Type B pancreatic cell (in vitro differentiated cells): ENCODE data around the gene KERA. TPM values are rescaled to one million over a fixed set of nuclear protein-coding genes. Genes with fewer than 3 reads are reported as not detected.

ENCODE experiments used
- DNase-seq: peaks from one replicate; pipeline ENCODE4 v3.0.0; 2021; ENCODE audit warnings: mixed read lengths; ENCODE audit not compliant: unreplicated experiment; ENCODE audit errors: extremely low spot score
- H3K27ac Mint-ChIP-seq: 2 replicates; pipeline ENCODE4 v1.8.0; 2021; ENCODE audit warnings: mild to moderate bottlenecking, mixed read lengths
- H3K27me3 Mint-ChIP-seq: 2 replicates; pipeline ENCODE4 v1.8.0; 2021; ENCODE audit warnings: mixed read lengths
- H3K36me3 Mint-ChIP-seq: 2 replicates; pipeline ENCODE4 v1.8.0; 2021; ENCODE audit warnings: mixed read lengths
- H3K4me1 Mint-ChIP-seq: one replicate; pipeline ENCODE4 v1.8.0; 2021; ENCODE audit warnings: mixed read lengths; ENCODE audit not compliant: unreplicated experiment
- H3K4me3 Mint-ChIP-seq: 2 replicates; pipeline ENCODE4 v1.8.0; 2021; ENCODE audit warnings: mild to moderate bottlenecking, mixed read lengths
- H3K9me3 Mint-ChIP-seq: 2 replicates; pipeline ENCODE4 v1.8.0; 2021; ENCODE audit warnings: mixed read lengths
- total RNA-seq: library from RNA; stranded (reverse); gene quantifications from 2 replicates; pipeline ENCODE4 v1.2.1, GENCODE V29; 2021; ENCODE audit warnings: low replicate concordance
- TF ChIP-seq, protein P1 (sequence below): fragments of 200-600 bp; sonication (generic); conservative IDR thresholded peaks from 2 replicates; pipeline ENCODE4 v1.5.0; 2021; ENCODE audit warnings: antibody characterized with exemption, mild to moderate bottlenecking

Gene KERA
- total RNA-seq, 1 donor from 2014 or later, result 0.17 TPM

DNA sequence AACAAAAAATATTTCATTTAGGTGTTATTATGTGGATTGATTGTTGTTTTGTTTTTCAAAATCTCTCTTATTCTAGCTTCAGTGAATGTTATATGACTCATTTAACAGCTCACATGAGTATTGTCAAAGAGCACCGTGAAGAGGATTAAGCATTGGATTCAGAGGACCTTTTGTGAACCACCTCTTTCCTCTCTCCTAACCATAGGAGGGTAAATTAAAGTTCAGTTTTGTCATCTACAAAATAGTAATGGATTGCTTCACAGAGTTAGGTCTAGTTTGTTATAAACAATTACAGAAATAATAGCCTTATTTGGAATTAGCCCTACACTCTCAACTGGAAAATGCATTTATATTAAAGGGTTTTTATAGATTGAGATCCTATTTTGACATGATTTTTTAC lies 962 bp upstream of the KERA start:
- Mint-ChIP-seq H3K27me3 (no peaks in the 10 kb centered on the region), H3K9me3 (peaks cover 8% of the 10 kb centered on the region), H3K36me3 (no peaks in the 10 kb centered on the region), H3K4me1 (peaks cover 11% of the 10 kb centered on the region), H3K27ac (no peak overlapping the region), H3K4me3 (no peak overlapping the region)
- DNase-seq, result no peak
- TF ChIP-seq, protein P1, sequence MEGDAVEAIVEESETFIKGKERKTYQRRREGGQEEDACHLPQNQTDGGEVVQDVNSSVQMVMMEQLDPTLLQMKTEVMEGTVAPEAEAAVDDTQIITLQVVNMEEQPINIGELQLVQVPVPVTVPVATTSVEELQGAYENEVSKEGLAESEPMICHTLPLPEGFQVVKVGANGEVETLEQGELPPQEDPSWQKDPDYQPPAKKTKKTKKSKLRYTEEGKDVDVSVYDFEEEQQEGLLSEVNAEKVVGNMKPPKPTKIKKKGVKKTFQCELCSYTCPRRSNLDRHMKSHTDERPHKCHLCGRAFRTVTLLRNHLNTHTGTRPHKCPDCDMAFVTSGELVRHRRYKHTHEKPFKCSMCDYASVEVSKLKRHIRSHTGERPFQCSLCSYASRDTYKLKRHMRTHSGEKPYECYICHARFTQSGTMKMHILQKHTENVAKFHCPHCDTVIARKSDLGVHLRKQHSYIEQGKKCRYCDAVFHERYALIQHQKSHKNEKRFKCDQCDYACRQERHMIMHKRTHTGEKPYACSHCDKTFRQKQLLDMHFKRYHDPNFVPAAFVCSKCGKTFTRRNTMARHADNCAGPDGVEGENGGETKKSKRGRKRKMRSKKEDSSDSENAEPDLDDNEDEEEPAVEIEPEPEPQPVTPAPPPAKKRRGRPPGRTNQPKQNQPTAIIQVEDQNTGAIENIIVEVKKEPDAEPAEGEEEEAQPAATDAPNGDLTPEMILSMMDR, result no peak

DNA sequence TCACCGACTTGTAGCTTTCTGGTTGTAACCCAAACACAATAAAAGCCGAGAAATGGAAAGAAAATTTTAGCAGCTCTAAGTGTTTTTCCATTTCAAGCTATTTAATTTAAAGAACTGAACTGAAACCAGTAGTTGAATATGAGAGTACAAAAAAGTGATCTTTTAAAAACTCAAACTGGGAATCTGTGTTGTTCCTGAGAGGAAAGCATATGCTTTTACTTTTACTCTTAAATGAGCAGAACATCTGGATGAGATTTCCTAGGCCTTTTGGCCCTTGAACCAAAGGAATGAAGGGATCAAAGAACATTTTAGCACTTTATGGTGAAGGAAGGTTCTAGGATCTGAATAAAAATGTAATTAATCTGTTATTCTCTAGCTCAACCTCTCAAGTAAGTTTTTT lies 1.3 kb downstream of the KERA start:
- DNase-seq, result no peak
- TF ChIP-seq, protein P1, result no peak
- Mint-ChIP-seq H3K36me3 (no peaks in the 10 kb centered on the region), H3K4me1 (peaks cover 11% of the 10 kb centered on the region), H3K27me3 (no peaks in the 10 kb centered on the region), H3K27ac (no peak overlapping the region), H3K9me3 (peaks cover 8% of the 10 kb centered on the region), H3K4me3 (no peak overlapping the region)

DNA sequence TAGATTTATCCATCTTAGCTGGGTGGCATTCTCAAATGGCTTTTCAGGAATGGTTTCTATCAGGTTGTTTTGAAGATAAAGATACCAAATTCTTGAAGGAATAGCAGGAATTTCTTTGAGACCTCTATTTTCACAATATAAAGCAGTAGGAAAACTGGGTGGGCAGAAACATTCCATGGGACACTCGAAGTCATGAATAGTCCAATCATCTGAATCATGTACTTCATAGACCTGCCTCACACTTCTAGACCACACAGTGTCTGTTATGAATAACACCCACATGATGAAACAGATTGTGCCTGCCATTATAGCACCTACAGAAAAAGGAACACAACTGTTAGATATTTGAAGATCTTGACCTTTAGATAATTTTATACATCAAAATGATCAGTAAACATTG lies 1.8 kb downstream of the KERA start:
- H3K27ac Mint-ChIP-seq, result no peak overlapping the region
- TF ChIP-seq, protein P1, result no peak
- DNase-seq, result no peak
- no peaks in the 10 kb centered on the region for H3K36me3 Mint-ChIP-seq
- peaks cover 11% of the 10 kb centered on the region for H3K4me1 Mint-ChIP-seq
- H3K9me3 Mint-ChIP-seq, result peaks cover 8% of the 10 kb centered on the region
- H3K4me3 Mint-ChIP-seq, result no peak overlapping the region
- no peaks in the 10 kb centered on the region for H3K27me3 Mint-ChIP-seq

DNA sequence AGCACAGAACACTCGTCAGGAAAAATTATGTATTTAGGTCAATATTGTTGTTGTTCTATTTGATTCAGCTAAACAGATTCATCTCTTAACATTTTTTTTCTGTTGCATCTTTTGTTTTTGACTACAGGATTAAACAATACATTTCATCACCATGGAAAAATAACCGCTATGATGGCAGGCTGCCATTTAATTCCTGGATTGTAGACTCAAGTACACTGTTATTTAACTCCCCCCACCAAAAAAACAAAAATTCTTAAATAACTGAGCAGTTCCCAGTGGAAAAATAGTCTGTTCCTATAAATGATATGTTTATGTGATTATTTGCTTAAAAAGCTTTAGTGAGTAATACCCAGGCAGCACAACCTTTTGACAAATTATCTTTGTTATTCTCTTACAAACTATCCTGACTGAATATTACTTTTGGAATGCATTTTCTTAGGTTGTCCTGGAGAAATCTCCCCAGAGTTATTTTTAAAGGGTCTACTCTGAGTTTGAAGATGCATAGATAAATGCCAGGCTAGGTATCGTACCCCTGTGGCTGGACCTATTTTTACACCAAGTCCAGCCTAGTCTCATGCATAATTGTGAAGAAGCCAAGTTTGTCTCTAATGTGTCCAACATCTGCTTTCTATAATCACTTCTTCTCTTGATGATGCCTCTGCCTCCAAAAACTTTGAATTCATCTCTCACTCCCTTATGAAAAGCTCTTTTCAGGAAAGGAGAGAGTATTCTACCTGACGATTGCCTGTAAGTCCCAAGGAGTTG lies 3.7 kb downstream of the KERA start:
- H3K36me3 Mint-ChIP-seq, result no peaks in the 10 kb centered on the region
- H3K27ac Mint-ChIP-seq, result no peak overlapping the region
- TF ChIP-seq, protein P1, result no peak

DNA sequence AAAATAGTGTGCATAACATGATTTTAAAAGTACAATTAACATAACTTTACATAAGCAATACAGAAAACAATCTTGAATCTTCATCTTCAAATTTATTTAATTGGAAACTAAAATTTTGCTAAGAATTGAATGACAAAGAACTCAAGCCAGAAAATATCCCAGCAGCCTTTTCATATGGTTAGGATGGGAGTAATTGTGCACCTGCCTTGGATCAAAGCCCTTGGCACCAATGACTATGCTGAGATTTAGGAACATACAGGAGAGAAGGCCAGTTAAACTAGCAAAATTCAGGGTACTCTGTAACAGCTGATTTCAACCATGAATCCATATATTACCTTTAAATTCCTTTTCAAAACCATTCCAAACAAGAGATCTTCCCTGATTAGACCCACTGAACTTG lies 5.8 kb downstream of the KERA start:
- TF ChIP-seq, protein P1, result no peak
- DNase-seq, result no peak
- Mint-ChIP-seq H3K27me3 (no peaks in the 10 kb centered on the region), H3K4me3 (no peak overlapping the region), H3K4me1 (peaks cover 7% of the 10 kb centered on the region), H3K27ac (no peak overlapping the region), H3K36me3 (no peaks in the 10 kb centered on the region), H3K9me3 (peaks cover 8% of the 10 kb centered on the region)

More for the DNA sequence above, 3.7 kb downstream of the KERA start:
- no peak for DNase-seq
- no peak overlapping the region for H3K4me3 Mint-ChIP-seq
- no peaks in the 10 kb centered on the region for H3K27me3 Mint-ChIP-seq
- peaks cover 11% of the 10 kb centered on the region for H3K4me1 Mint-ChIP-seq
- H3K9me3 Mint-ChIP-seq, result peaks cover 8% of the 10 kb centered on the region
